Esophagus muscularis mucosa (tissue), 4 donors: ENCODE data around the gene FKBP1A. TPM values are rescaled to one million over a fixed set of nuclear protein-coding genes. Genes with fewer than 3 reads are reported as not detected.
A peak's percentile ranks its signal among the peaks of the same experiment; 100 is the strongest.

ENCODE experiments used
- DNase-seq: peaks from one replicate; pipeline ENCODE4 v3.0.0-alpha.2; 2017; ENCODE audit errors: extremely low spot score
- H3K27ac ChIP-seq, 4 donors: fragments of 200-600 bp; sonication (generic); replicated peaks in 1 of 4; 1 replicate in 3 of 4; 2 replicates in 1 of 4; pipeline ENCODE4 v1.5.1; 2016 to 2019; ENCODE audit warnings: mild to moderate bottlenecking in 1 of 4
- H3K27me3 ChIP-seq, 4 donors: fragments of 200-600 bp; sonication (generic); one replicate each; pipeline versions ENCODE4 v1.5.1 to v1.6.0; 2016 to 2019
- H3K36me3 ChIP-seq, 4 donors: fragments of 200-600 bp; sonication (generic); one replicate each; pipeline ENCODE4 v1.5.1; 2016 to 2019
- H3K4me1 ChIP-seq, 4 donors: fragments of 200-600 bp; sonication (generic); one replicate each; pipeline ENCODE4 v1.5.1; 2016 to 2019
- H3K4me3 ChIP-seq, 4 donors: fragments of 200-600 bp; sonication (generic); 1 replicate in 2 of 4; 2 replicates in 2 of 4; pipeline ENCODE4 v1.5.1; 2016 to 2019; ENCODE audit warnings: mild to moderate bottlenecking in 4 of 4, moderate library complexity in 1 of 4
- H3K9me3 ChIP-seq, 4 donors: fragments of 200-600 bp; sonication (generic); 1 replicate in 3 of 4; 2 replicates in 1 of 4; pipeline ENCODE4 v1.5.1; 2016 to 2019
- CTCF ChIP-seq, 3 experiments: fragments of 200-600 bp in 2 of 3; fragments of 450-650 bp in 1 of 3; sonication (generic) in 2 of 3; IDR thresholded peaks; one replicate each; pipeline ENCODE4 v1.5.1; 2017 to 2019; ENCODE audit warnings: antibody characterized with exemption in 3 of 3, mild to moderate bottlenecking in 2 of 3, moderate library complexity in 1 of 3
- EP300 ChIP-seq: sonication (generic); formaldehyde crosslinking; IDR thresholded peaks from one replicate; pipeline ENCODE4 v1.6.1; 2017; ENCODE audit warnings: antibody characterized with exemption
- POLR2A ChIP-seq: fragments of 450-650 bp; IDR thresholded peaks from one replicate; pipeline ENCODE4 v1.6.1; 2017; ENCODE audit warnings: antibody characterized with exemption, moderate library complexity, mild to moderate bottlenecking, low read depth
- POLR2AphosphoS5 ChIP-seq, 2 donors: sonication (generic); formaldehyde crosslinking; IDR thresholded peaks; one replicate each; pipeline ENCODE4 v1.6.1; 2017; ENCODE audit warnings: antibody characterized with exemption in 2 of 2
- WGBS: methylation state at CpG from one replicate; pipeline ENCODE4 v1.1.5; 2018; 5-methylcytosine and 5-hydroxymethylcytosine counted together
- intact Hi-C: fragments of 100-400 bp; cut with DNase I; formaldehyde crosslinking; loops from one replicate; pipeline ENCODE4 v1.15.1; 2023
- total RNA-seq, 4 donors: library from RNA; depleted of rRNA; stranded (reverse); fragments of >200 nt; gene quantifications; one replicate each; pipeline versions ENCODE4 v1.1.0 to v1.2.1, GENCODE V29; 2016

Gene FKBP1A
- total RNA-seq, 4 donors from 2014 or later, result 84.3 to 99.2 (median 89.8) TPM

GRCh38 chr20:1362484-1362883, 30.4 kb downstream of the FKBP1A start:
- H3K4me1 ChIP-seq, result no peaks in the 10 kb centered on the region
- H3K27ac ChIP-seq, result no peak overlapping the region
- H3K27me3 ChIP-seq, result no peaks in the 10 kb centered on the region
- no peak overlapping the region for H3K4me3 ChIP-seq
- intact Hi-C loops, result no loop called here
- 80% methylated on average over 1 of the region's 2 CpGs for WGBS
- peak; percentile 47 for DNase-seq
- H3K36me3 ChIP-seq, result peaks cover 0 to 45% (median 28%) of the 10 kb centered on the region in 4 donors
- TF ChIP-seq POLR2A (no peak), EP300 (no peak), POLR2AphosphoS5 (IDR thresholded peaks at IDR 0.05) (no peak), CTCF (IDR thresholded peaks at IDR 0.05) (no peak)
- no peaks in the 10 kb centered on the region for H3K9me3 ChIP-seq

DNA sequence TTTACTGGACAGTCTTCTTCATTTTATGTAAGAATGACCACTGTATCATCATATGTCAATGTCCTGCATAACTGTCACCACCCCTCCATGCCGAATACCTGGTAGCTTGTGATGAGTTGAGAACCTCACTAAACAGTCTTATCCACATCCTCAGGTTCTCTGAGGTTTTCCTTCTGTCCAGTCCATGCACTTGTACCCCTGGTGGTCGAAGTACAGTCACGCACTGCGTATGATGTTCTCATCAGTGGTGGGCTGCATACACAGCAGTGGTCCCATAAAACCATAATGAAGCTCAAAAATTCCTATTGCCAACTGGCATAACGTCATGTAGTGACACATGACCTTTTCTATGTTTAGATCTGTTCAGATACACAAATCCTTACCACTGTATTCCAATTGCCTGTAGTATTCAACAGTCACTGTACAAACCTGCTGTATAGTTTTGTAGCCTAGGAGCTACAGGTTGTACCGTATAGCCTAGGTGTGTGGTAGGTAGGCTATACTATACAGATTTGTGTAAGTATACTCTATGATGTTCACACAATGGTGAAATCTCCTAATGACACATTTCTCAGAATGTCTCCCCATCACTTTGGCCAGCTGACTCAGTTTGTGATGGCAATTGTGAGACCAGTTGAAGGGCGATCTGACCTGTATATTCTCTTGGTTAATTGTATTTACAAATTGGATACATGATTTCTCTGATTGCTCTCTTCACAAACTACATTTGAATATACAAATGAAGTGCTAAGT, 32.6 kb downstream of the FKBP1A start:
- WGBS, result 74% methylated on average over 7 of the region's 7 CpGs
- DNase-seq, result no peak
- no peaks in the 10 kb centered on the region for H3K27me3 ChIP-seq
- H3K4me1 ChIP-seq, result no peaks in the 10 kb centered on the region
- H3K9me3 ChIP-seq, result no peaks in the 10 kb centered on the region
- TF ChIP-seq POLR2A, result no peak
- no peak for TF ChIP-seq CTCF (IDR thresholded peaks at IDR 0.05)
- TF ChIP-seq POLR2AphosphoS5 (IDR thresholded peaks at IDR 0.05), result no peak
- no peak for TF ChIP-seq EP300
- no peak overlapping the region for H3K4me3 ChIP-seq
- H3K27ac ChIP-seq, result no peak overlapping the region
- intact Hi-C loops, result no loop called here
- peaks cover 0 to 47% (median 20%) of the 10 kb centered on the region in 4 donors for H3K36me3 ChIP-seq

DNA sequence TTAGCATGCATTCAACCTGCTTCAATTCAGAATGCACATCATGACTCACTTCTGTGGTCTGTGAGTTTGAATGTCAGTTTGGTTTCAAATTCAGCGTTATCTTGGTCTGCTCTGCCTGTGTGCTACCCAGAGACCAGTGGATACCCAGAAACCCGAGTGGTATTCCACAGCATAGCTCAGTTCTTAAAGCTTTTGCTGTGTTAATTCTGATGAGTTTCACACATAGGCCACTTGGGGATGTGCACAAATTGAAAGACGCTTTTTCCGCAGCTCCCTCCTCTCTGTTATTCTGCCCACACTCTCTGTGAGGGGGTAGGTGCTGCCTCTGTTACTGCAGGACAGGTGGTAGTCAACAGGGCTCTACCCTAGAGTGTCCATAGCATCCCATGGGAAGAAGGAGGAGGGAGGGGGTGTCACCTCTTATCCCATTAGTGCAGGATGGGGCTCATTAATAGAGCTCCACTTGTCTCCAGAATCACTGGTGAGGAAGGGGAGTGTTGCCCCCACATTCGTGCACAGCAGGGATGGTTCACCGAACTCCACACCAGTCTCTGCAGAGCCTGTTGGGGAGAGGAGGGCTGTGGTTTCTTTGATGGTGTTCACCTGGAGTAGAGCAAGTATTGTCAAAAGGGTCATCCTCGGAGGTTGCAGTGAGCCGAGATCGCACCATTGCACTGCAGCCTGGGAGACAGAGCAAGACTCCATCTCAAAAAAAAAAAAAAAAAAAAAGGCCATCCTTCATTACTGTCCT, 34.8 kb downstream of the FKBP1A start:
- Histone ChIP-seq H3K4me1 (no peaks in the 10 kb centered on the region), H3K36me3 (peaks cover 0 to 65% (median 25%) of the 10 kb centered on the region in 4 donors), H3K9me3 (no peaks in the 10 kb centered on the region), H3K4me3 (no peak overlapping the region), H3K27ac (no peak overlapping the region), H3K27me3 (no peaks in the 10 kb centered on the region)
- WGBS, result 96% methylated on average over 9 of the region's 9 CpGs
- TF ChIP-seq POLR2A (no peak), EP300 (no peak), POLR2AphosphoS5 (IDR thresholded peaks at IDR 0.05) (no peak), CTCF (IDR thresholded peaks at IDR 0.05) (no peak)
- peak; percentile 47 for DNase-seq
- intact Hi-C loops, result no loop called here

- Histone ChIP-seq H3K27ac (no peak overlapping the region), H3K9me3 (peaks cover 0 to 4% (median 0%) of the 10 kb centered on the region in 4 donors), H3K27me3 (no peaks in the 10 kb centered on the region), H3K4me3 (no peak overlapping the region), H3K36me3 (peaks cover 0 to 37% (median 13%) of the 10 kb centered on the region in 4 donors), H3K4me1 (no peaks in the 10 kb centered on the region)
- DNase-seq, result no peak
- intact Hi-C loops, result no loop called here
- TF ChIP-seq POLR2A (no peak), POLR2AphosphoS5 (IDR thresholded peaks at IDR 0.05) (no peak), CTCF (IDR thresholded peaks at IDR 0.05) (no peak), EP300 (no peak)
These were observed 38.9 kb downstream of the FKBP1A start for GRCh38 chr20:1353956-1354355.
